Measurements from ENCODE around the gene RFC5.
"Not testable (repeated sequence)": the region's sequence is repeated elsewhere in the genome, so short reads cannot be mapped to it uniquely, and the experiment has no call there.

Gene RFC5

GRCh38 chr12:118073768-118074167, 57.3 kb downstream of the RFC5 start:
- DNase-seq (ENCODE audit: low read depth): no peak
- TF ChIP-seq CTCF (IDR thresholded peaks at IDR 0.05; ENCODE audit: low read depth, low read length, missing control alignments): no peak
- no peak overlapping the region for H3K4me3 ChIP-seq (ENCODE audit: low read depth, low read length)

DNA sequence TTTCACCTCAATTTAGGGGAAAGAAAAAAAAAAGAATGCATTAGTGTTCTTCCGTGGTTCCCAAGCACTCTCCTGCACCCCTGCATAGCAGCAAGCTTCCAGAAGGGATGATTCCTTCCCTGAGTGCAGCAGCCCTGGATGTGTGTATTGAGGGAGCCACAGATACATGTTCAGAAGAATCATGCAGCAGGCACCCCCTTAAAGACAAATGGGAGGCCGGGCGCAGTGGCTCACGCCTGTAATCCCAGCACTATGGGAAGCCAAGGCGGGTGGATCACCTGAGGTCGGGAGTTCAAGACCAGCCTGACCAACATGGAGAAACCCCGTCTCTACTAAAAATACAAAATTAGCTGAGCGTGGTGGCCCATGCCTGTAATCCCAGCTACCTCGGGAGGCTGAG, 65.0 kb downstream of the RFC5 start:
- not testable (repeated sequence) for DNase-seq (ENCODE audit: low read depth)

More for the DNA sequence above, 65.0 kb downstream of the RFC5 start:
- H3K4me3 ChIP-seq (ENCODE audit: low read depth, low read length): not testable (repeated sequence)

Measured in GM12864 (cell line).